CD8-positive, alpha-beta memory T cell (primary cell): Measurements from ENCODE around the gene SLC26A6. TPM values are rescaled to one million over a fixed set of nuclear protein-coding genes. Genes with fewer than 3 reads are reported as not detected.

ENCODE experiments used
- CTCF ChIA-PET: fragments of 350-600 bp; sonication (Branson Sonifier 250); formaldehyde crosslinking; loops from one replicate; lab custom pipeline; 2021; ENCODE audit warnings: antibody characterized with exemption; lab: Charles Lee
- POLR2A ChIA-PET: fragments of 350-600 bp; sonication (Branson Sonifier 250); formaldehyde crosslinking; loops from one replicate; lab custom pipeline; 2021; ENCODE audit warnings: antibody characterized with exemption; lab: Charles Lee
- DNase-seq, 5 donors: peaks; one replicate each; pipeline versions ENCODE4 v3.0.0 to v3.0.0-alpha.2; 2020 to 2022; ENCODE audit warnings: mixed read lengths in 1 of 5
- H3K27ac ChIP-seq: one replicate; pipeline ENCODE4 v1.7.0; 2013; ENCODE audit warnings: low read depth, mild to moderate bottlenecking, low read length, moderate library complexity
- H3K27me3 ChIP-seq: 2 replicates; pipeline ENCODE4 v1.7.0; 2013; ENCODE audit warnings: low read length, mild to moderate bottlenecking; ENCODE audit not compliant: insufficient read depth, poor library complexity, severe bottlenecking
- H3K36me3 ChIP-seq: 2 replicates; pipeline ENCODE4 v1.7.0; 2013; ENCODE audit warnings: mild to moderate bottlenecking, low read length, moderate library complexity; ENCODE audit not compliant: insufficient read depth
- H3K4me1 ChIP-seq: 2 replicates; pipeline ENCODE4 v1.7.0; 2013; ENCODE audit warnings: mild to moderate bottlenecking, low read length, moderate library complexity; ENCODE audit not compliant: insufficient read depth
- H3K4me3 ChIP-seq: 2 replicates; pipeline ENCODE4 v1.7.0; 2013; ENCODE audit warnings: mild to moderate bottlenecking, low read length
- H3K9me3 ChIP-seq: 2 replicates; pipeline ENCODE4 v1.7.0; 2013; ENCODE audit warnings: mild to moderate bottlenecking, low read length
- H3K27ac Mint-ChIP-seq, 8 donors: one replicate each; pipeline ENCODE4 v1.8.0; 2020 to 2021; ENCODE audit warnings: mixed read lengths in 8 of 8, mild to moderate bottlenecking in 6 of 8, inconsistent platforms in 3 of 8, moderate library complexity in 3 of 8
- H3K27me3 Mint-ChIP-seq, 2 donors: one replicate each; pipeline ENCODE4 v1.8.0; 2020 to 2021; ENCODE audit warnings: mixed read lengths in 2 of 2, mild to moderate bottlenecking in 1 of 2, moderate library complexity in 1 of 2
- H3K36me3 Mint-ChIP-seq, 3 donors: one replicate each; pipeline ENCODE4 v1.8.0; 2020 to 2021; ENCODE audit warnings: mixed read lengths in 3 of 3, inconsistent platforms in 1 of 3, mild to moderate bottlenecking in 1 of 3
- H3K4me1 Mint-ChIP-seq, 3 donors: one replicate each; pipeline ENCODE4 v1.8.0; 2020 to 2021; ENCODE audit warnings: mixed read lengths in 3 of 3, inconsistent platforms in 1 of 3, mild to moderate bottlenecking in 1 of 3
- H3K4me3 Mint-ChIP-seq, 7 donors: one replicate each; pipeline ENCODE4 v1.8.0; 2020 to 2021; ENCODE audit warnings: mixed read lengths in 7 of 7, mild to moderate bottlenecking in 6 of 7, moderate library complexity in 4 of 7, inconsistent platforms in 2 of 7
- H3K9me3 Mint-ChIP-seq, 5 donors: one replicate each; pipeline ENCODE4 v1.8.0; 2020 to 2022; ENCODE audit warnings: mixed read lengths in 5 of 5, mild to moderate bottlenecking in 3 of 5, moderate library complexity in 2 of 5, inconsistent platforms in 1 of 5
- polyA plus RNA-seq: library from polyadenylated mRNA; unstranded; fragments of 300-500 nt; fragmentation: Illumina TruSeq; gene quantifications from one replicate; pipeline ENCODE4 v1.2.3, GENCODE V29; 2021
- total RNA-seq, 2 experiments: library from RNA; stranded (reverse); gene quantifications; one replicate each; pipeline ENCODE4 v1.2.3, GENCODE V29; 2021

SLC26A6 gene
- total and polyA plus RNA-seq, 3 experiments from 2014 or later: 4.9 to 28.6 (median 26.4) TPM

DNA sequence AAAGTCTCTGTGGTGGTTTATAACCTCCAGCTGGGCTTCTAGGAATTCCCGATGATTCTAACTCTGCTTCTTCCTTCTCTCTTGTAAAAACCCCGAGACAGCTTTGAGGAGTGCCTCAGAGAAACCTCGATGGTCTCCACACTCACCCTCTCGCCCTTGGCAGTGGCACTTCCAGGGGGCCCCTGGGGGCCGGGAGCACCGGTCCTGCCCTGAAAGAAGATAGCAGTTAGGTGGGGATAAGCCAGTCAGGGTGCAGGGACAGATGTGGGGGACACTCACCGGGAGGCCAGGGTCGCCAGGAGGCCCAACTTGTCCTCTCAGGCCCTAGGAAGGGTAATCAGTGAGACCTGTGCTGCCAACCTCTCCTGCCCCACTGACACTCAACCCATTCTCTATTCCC, 49.9 kb downstream of the SLC26A6 start:
- no peaks in the 10 kb centered on the region for H3K9me3 ChIP-seq
- no peak overlapping the region for H3K27ac ChIP-seq
- no peak overlapping the region for H3K4me3 ChIP-seq
- no peaks in the 10 kb centered on the region for H3K4me1 Mint-ChIP-seq
- DNase-seq: no peak
- CTCF ChIA-PET: no interaction called here
- POLR2A ChIA-PET: no interaction called here
- no peaks in the 10 kb centered on the region for H3K36me3 ChIP-seq
- no peaks in the 10 kb centered on the region for H3K9me3 Mint-ChIP-seq
- no peaks in the 10 kb centered on the region for H3K36me3 Mint-ChIP-seq
- H3K27ac Mint-ChIP-seq: no peak overlapping the region
- peaks cover 15 to 31% of the 10 kb centered on the region in 2 donors for H3K27me3 Mint-ChIP-seq
- no peak overlapping the region for H3K4me3 Mint-ChIP-seq
- no peaks in the 10 kb centered on the region for H3K4me1 ChIP-seq
- no peaks in the 10 kb centered on the region for H3K27me3 ChIP-seq

DNA sequence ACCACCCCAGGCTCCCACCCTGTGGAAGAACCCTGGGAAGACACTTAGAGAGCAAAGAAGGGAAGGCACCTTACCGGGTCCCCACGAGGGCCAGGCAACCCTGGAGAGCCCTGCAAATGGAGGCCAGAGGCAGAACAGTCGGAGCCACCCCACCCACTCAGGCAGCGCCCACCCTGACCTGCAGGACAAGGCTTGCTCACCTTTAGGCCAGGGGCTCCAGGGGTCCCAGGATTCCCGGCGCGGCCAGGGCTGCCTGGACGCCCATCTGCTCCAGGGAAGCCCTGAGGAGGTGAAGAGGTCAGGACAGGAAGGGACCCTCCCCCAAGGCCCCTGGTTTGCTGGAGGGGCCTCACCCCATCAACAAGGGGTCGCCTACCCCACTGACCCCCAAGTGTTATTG, 50.4 kb downstream of the SLC26A6 start:
- H3K27me3 ChIP-seq: no peaks in the 10 kb centered on the region
- Mint-ChIP-seq H3K27me3 (peaks cover 15 to 29% of the 10 kb centered on the region in 2 donors), H3K4me3 (no peak overlapping the region), H3K36me3 (no peaks in the 10 kb centered on the region), H3K4me1 (no peaks in the 10 kb centered on the region), H3K9me3 (no peaks in the 10 kb centered on the region), H3K27ac (no peak overlapping the region)
- H3K36me3 ChIP-seq: no peaks in the 10 kb centered on the region
- no peaks in the 10 kb centered on the region for H3K9me3 ChIP-seq
- H3K4me3 ChIP-seq: no peak overlapping the region
- H3K4me1 ChIP-seq: no peaks in the 10 kb centered on the region
- no peak overlapping the region for H3K27ac ChIP-seq
- ChIA-PET CTCF (no interaction called here), POLR2A (no interaction called here)
- no peak for DNase-seq

DNA sequence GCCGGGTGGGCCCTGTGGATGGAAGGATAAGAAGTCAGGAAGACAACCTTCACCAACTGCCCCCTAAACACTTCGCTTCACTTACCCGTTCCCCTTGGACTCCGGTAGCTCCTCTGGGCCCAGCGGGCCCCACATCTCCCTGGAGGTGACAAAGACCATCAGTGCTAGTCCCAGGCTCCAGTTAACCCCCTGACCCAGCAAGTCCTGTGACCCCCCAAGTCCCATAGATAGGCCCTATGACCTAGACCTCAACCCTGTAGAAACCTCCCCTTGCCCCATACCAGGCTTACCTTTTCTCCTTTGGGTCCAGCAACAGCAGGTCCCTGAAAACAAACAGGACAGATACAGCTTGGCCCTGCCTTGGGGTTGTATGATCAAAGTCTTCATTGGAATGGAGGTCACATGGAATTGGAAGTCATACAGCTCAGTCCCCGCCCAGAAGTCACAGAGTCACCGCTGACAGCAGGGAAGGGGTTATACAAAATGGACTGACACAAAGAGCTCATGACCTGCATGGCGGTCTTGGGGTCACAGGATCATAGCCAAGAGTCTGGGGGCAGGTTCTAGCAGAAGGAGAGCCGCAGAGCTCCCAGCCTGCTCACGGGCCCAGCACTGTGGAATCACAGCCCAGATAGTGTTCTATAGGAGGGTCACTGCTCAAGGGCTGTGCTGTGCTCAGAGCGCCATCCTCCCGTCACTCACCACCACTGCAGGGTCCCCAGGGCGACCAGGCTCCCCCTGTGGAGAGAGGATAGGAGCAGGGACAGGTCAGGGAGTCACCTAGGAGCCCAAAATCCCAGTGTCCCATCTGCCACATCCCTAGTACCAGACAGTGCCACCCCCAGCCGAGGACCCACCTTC, 53.4 kb downstream of the SLC26A6 start:
- no peak overlapping the region for H3K27ac ChIP-seq
- H3K9me3 Mint-ChIP-seq: no peaks in the 10 kb centered on the region
- H3K27me3 ChIP-seq: no peaks in the 10 kb centered on the region
- no peaks in the 10 kb centered on the region for H3K9me3 ChIP-seq
- no peaks in the 10 kb centered on the region for H3K36me3 ChIP-seq
- no peaks in the 10 kb centered on the region for H3K36me3 Mint-ChIP-seq
- no peaks in the 10 kb centered on the region for H3K4me1 ChIP-seq
- no peaks in the 10 kb centered on the region for H3K4me1 Mint-ChIP-seq
- no peak for DNase-seq
- no peak overlapping the region for H3K4me3 Mint-ChIP-seq
- CTCF ChIA-PET: no interaction called here
- no peak overlapping the region for H3K27ac Mint-ChIP-seq
- H3K27me3 Mint-ChIP-seq: peaks cover 4% of the 10 kb centered on the region in 2 donors
- POLR2A ChIA-PET: no interaction called here
- no peak overlapping the region for H3K4me3 ChIP-seq

DNA sequence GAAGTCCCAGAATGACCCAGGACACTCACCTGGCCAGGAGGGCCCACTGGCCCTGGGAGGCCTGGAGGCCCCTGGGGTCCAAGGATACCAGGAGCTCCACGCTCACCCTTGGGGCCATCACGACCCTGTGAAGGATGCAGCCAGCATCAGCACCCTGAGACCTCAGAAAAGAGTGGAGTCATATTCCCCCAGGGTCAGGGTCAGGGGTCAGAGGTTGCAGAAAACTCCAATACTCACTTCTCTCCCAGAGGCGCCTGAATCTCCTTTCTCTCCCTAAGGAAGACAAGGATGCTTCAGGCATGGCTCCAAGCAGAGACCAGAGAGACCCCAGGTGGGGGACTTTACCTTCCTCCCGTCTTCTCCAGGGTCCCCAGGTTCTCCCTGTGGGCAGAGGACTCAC, 58.6 kb downstream of the SLC26A6 start:
- Mint-ChIP-seq H3K4me3 (no peak overlapping the region), H3K27me3 (peaks cover 0 to 4% of the 10 kb centered on the region in 2 donors), H3K36me3 (no peaks in the 10 kb centered on the region), H3K9me3 (no peaks in the 10 kb centered on the region), H3K4me1 (no peaks in the 10 kb centered on the region), H3K27ac (no peak overlapping the region)
- H3K4me1 ChIP-seq: no peaks in the 10 kb centered on the region
- ChIA-PET POLR2A (no interaction called here), CTCF (no interaction called here)
- H3K36me3 ChIP-seq: no peaks in the 10 kb centered on the region
- H3K27me3 ChIP-seq: no peaks in the 10 kb centered on the region
- no peak for DNase-seq
- H3K9me3 ChIP-seq: no peaks in the 10 kb centered on the region
- no peak overlapping the region for H3K4me3 ChIP-seq
- no peak overlapping the region for H3K27ac ChIP-seq

Other genes starting within 250 kb of the SLC26A6 start
- 1 to 10 TPM; 3.1 to 5.5 TPM for gene PLXNB1, start 205.4 kb downstream of the SLC26A6 start, total RNA-seq
- 0.30 TPM for gene PLXNB1, start 205.4 kb downstream of the SLC26A6 start, polyA plus RNA-seq
- gene CCDC51, start 195.3 kb downstream of the SLC26A6 start, total RNA-seq: 10 to 100 TPM; 24.2 to 26.0 TPM
- gene CCDC51, start 195.3 kb downstream of the SLC26A6 start, polyA plus RNA-seq: 11.3 TPM
- gene TMA7, start 195.2 kb downstream of the SLC26A6 start, total RNA-seq: 100 to 1,000 TPM; 420 to 494 TPM
- gene TMA7, start 195.2 kb downstream of the SLC26A6 start, polyA plus RNA-seq: 826 TPM
- gene ATRIP, start 188.7 kb downstream of the SLC26A6 start, total RNA-seq: 10 to 100 TPM; 22.1 to 22.8 TPM
- gene ATRIP, start 188.7 kb downstream of the SLC26A6 start, polyA plus RNA-seq: 13.4 TPM
- gene SHISA5, start 131.3 kb downstream of the SLC26A6 start, total RNA-seq: 100 to 1,000 TPM; 102 TPM
- 470 TPM for gene SHISA5, start 131.3 kb downstream of the SLC26A6 start, polyA plus RNA-seq
- 1 to 10 TPM; 1.8 to 2.2 TPM for gene PFKFB4, start 78.7 kb downstream of the SLC26A6 start, total RNA-seq
- gene PFKFB4, start 78.7 kb downstream of the SLC26A6 start, polyA plus RNA-seq: 1.3 TPM
- not detected for gene UCN2, start 71.7 kb downstream of the SLC26A6 start, total RNA-seq
- gene UCN2, start 71.7 kb downstream of the SLC26A6 start, polyA plus RNA-seq: not detected
- under 1 TPM; 0.59 to 0.93 TPM for gene COL7A1, start 40.1 kb downstream of the SLC26A6 start, total RNA-seq
- gene COL7A1, start 40.1 kb downstream of the SLC26A6 start, polyA plus RNA-seq: not detected
- gene UQCRC1, start 25.8 kb downstream of the SLC26A6 start, total RNA-seq: 100 to 1,000 TPM; 244 to 245 TPM
- 172 TPM for gene UQCRC1, start 25.8 kb downstream of the SLC26A6 start, polyA plus RNA-seq
- gene TMEM89, start 13.7 kb downstream of the SLC26A6 start, total RNA-seq: not detected
- not detected for gene TMEM89, start 13.7 kb downstream of the SLC26A6 start, polyA plus RNA-seq
- gene CELSR3, start 27.4 kb upstream of the SLC26A6 start, total RNA-seq: 10 to 100 TPM; 19.3 TPM
- gene CELSR3, start 27.4 kb upstream of the SLC26A6 start, polyA plus RNA-seq: 0.41 TPM
- 10 to 100 TPM; 29.2 to 30.2 TPM for gene NCKIPSD, start 50.5 kb upstream of the SLC26A6 start, total RNA-seq
- gene NCKIPSD, start 50.5 kb upstream of the SLC26A6 start, polyA plus RNA-seq: 11.0 TPM
- gene IP6K2, start 81.8 kb upstream of the SLC26A6 start, total RNA-seq: 10 to 100 TPM; 43.9 to 47.1 TPM
- 50.5 TPM for gene IP6K2, start 81.8 kb upstream of the SLC26A6 start, polyA plus RNA-seq
- 10 to 100 TPM; 61.5 to 62.1 TPM for gene PRKAR2A, start 212.4 kb upstream of the SLC26A6 start, total RNA-seq
- gene PRKAR2A, start 212.4 kb upstream of the SLC26A6 start, polyA plus RNA-seq: 16.4 TPM